Measurements from ENCODE around the gene YTHDC2.

YTHDC2 gene

GRCh38 chr5:113519412-113519811 is 5.9 kb downstream of the YTHDC2 start:
- 83% methylated on average over 1 of the region's 2 CpGs; no CpG with 5 or more reads in 1 of the 2 experiments for WGBS, 2 experiments (ENCODE audit: insufficient coverage in 2 of 2)
- Histone ChIP-seq H3K9me3 (ENCODE audit: control insufficient read depth, low read length) (no peaks in the 10 kb centered on the region), H3K27ac (ENCODE audit: low read depth, low read length, severe bottlenecking) (no peak overlapping the region), H3K4me1 (ENCODE audit: control insufficient read depth, insufficient read depth, low read length, poor library complexity, severe bottlenecking) (no peaks in the 10 kb centered on the region), H3K36me3 (ENCODE audit: control insufficient read depth, insufficient read depth, low read length) (peaks cover 25% of the 10 kb centered on the region), H3K4me3 (ENCODE audit: extremely low read depth, insufficient read depth, low read length, poor library complexity, severe bottlenecking) (no peak overlapping the region)

- no peak overlapping the region for H3K27ac ChIP-seq (ENCODE audit: low read depth, low read length, severe bottlenecking)
- no peak overlapping the region for H3K4me3 ChIP-seq (ENCODE audit: extremely low read depth, insufficient read depth, low read length, poor library complexity, severe bottlenecking)
- no peaks in the 10 kb centered on the region for H3K4me1 ChIP-seq (ENCODE audit: control insufficient read depth, insufficient read depth, low read length, poor library complexity, severe bottlenecking)
- peaks cover 27% of the 10 kb centered on the region for H3K36me3 ChIP-seq (ENCODE audit: control insufficient read depth, insufficient read depth, low read length)
- H3K9me3 ChIP-seq (ENCODE audit: control insufficient read depth, low read length), result no peaks in the 10 kb centered on the region
These were observed 6.9 kb downstream of the YTHDC2 start for GRCh38 chr5:113520429-113520828.

- Histone ChIP-seq H3K36me3 (ENCODE audit: control insufficient read depth, insufficient read depth, low read length) (peaks cover 23% of the 10 kb centered on the region), H3K4me3 (ENCODE audit: extremely low read depth, insufficient read depth, low read length, poor library complexity, severe bottlenecking) (no peak overlapping the region)
These were observed 7.4 kb downstream of the YTHDC2 start for GRCh38 chr5:113520899-113521298.

GRCh38 chr5:113523168-113523567 is 9.7 kb downstream of the YTHDC2 start:
- H3K27ac ChIP-seq (ENCODE audit: low read depth, low read length, severe bottlenecking), result no peak overlapping the region
- no peaks in the 10 kb centered on the region for H3K9me3 ChIP-seq (ENCODE audit: control insufficient read depth, low read length)
- no peaks in the 10 kb centered on the region for H3K4me1 ChIP-seq (ENCODE audit: control insufficient read depth, insufficient read depth, low read length, poor library complexity, severe bottlenecking)
- no CpG with 5 or more reads among the region's 2 CpGs for WGBS, 2 experiments (ENCODE audit: insufficient coverage in 2 of 2)
- peaks cover 15% of the 10 kb centered on the region for H3K36me3 ChIP-seq (ENCODE audit: control insufficient read depth, insufficient read depth, low read length)
- no peak overlapping the region for H3K4me3 ChIP-seq (ENCODE audit: extremely low read depth, insufficient read depth, low read length, poor library complexity, severe bottlenecking)

More at GRCh38 chr5:113520899-113521298, 7.4 kb downstream of the YTHDC2 start:
- no peaks in the 10 kb centered on the region for H3K9me3 ChIP-seq (ENCODE audit: control insufficient read depth, low read length)
- no peak overlapping the region for H3K27ac ChIP-seq (ENCODE audit: low read depth, low read length, severe bottlenecking)
- H3K4me1 ChIP-seq (ENCODE audit: control insufficient read depth, insufficient read depth, low read length, poor library complexity, severe bottlenecking), result no peaks in the 10 kb centered on the region

- Histone ChIP-seq H3K27ac (ENCODE audit: low read depth, low read length, severe bottlenecking) (no peak overlapping the region), H3K4me3 (ENCODE audit: extremely low read depth, insufficient read depth, low read length, poor library complexity, severe bottlenecking) (no peak overlapping the region), H3K9me3 (ENCODE audit: control insufficient read depth, low read length) (no peaks in the 10 kb centered on the region), H3K36me3 (ENCODE audit: control insufficient read depth, insufficient read depth, low read length) (peaks cover 12% of the 10 kb centered on the region), H3K4me1 (ENCODE audit: control insufficient read depth, insufficient read depth, low read length, poor library complexity, severe bottlenecking) (no peaks in the 10 kb centered on the region)
- WGBS, 2 experiments (ENCODE audit: insufficient coverage in 2 of 2), result 100% methylated on average over 1 of the region's 2 CpGs; no CpG with 5 or more reads in 1 of the 2 experiments
These were observed 11.4 kb downstream of the YTHDC2 start for GRCh38 chr5:113524927-113525326.

- whole genome bisulfite sequencing, 2 experiments (ENCODE audit: insufficient coverage in 2 of 2), result 34% methylated on average over 2 of the region's 4 CpGs; no CpG with 5 or more reads in 1 of the 2 experiments
- H3K27ac ChIP-seq (ENCODE audit: low read depth, low read length, severe bottlenecking), result no peak overlapping the region
- no peak overlapping the region for H3K4me3 ChIP-seq (ENCODE audit: extremely low read depth, insufficient read depth, low read length, poor library complexity, severe bottlenecking)
- H3K36me3 ChIP-seq (ENCODE audit: control insufficient read depth, insufficient read depth, low read length), result peaks cover 10% of the 10 kb centered on the region
- H3K4me1 ChIP-seq (ENCODE audit: control insufficient read depth, insufficient read depth, low read length, poor library complexity, severe bottlenecking), result no peaks in the 10 kb centered on the region
- H3K9me3 ChIP-seq (ENCODE audit: control insufficient read depth, low read length), result peaks cover 8% of the 10 kb centered on the region
These were observed 12.9 kb downstream of the YTHDC2 start for GRCh38 chr5:113526421-113526820.

GRCh38 chr5:113527746-113528145 is 14.3 kb downstream of the YTHDC2 start:
- H3K4me3 ChIP-seq (ENCODE audit: extremely low read depth, insufficient read depth, low read length, poor library complexity, severe bottlenecking), result no peak overlapping the region
- peaks cover 13% of the 10 kb centered on the region for H3K36me3 ChIP-seq (ENCODE audit: control insufficient read depth, insufficient read depth, low read length)
- peaks cover 9% of the 10 kb centered on the region for H3K9me3 ChIP-seq (ENCODE audit: control insufficient read depth, low read length)
- H3K4me1 ChIP-seq (ENCODE audit: control insufficient read depth, insufficient read depth, low read length, poor library complexity, severe bottlenecking), result no peaks in the 10 kb centered on the region
- WGBS, 2 experiments (ENCODE audit: insufficient coverage in 2 of 2), result 72 to 92% methylated on average over 3 to 5 of the region's 5 CpGs
- H3K27ac ChIP-seq (ENCODE audit: low read depth, low read length, severe bottlenecking), result no peak overlapping the region

GRCh38 chr5:113531481-113532159 is 18.1 kb downstream of the YTHDC2 start:
- Histone ChIP-seq H3K36me3 (ENCODE audit: control insufficient read depth, insufficient read depth, low read length) (peaks cover 33% of the 10 kb centered on the region), H3K9me3 (ENCODE audit: control insufficient read depth, low read length) (peaks cover 9% of the 10 kb centered on the region), H3K27ac (ENCODE audit: low read depth, low read length, severe bottlenecking) (no peak overlapping the region), H3K4me1 (ENCODE audit: control insufficient read depth, insufficient read depth, low read length, poor library complexity, severe bottlenecking) (no peaks in the 10 kb centered on the region), H3K4me3 (ENCODE audit: extremely low read depth, insufficient read depth, low read length, poor library complexity, severe bottlenecking) (no peak overlapping the region)
- WGBS, 2 experiments (ENCODE audit: insufficient coverage in 2 of 2), result 88 to 100% methylated on average over 1 of the region's 2 CpGs

GRCh38 chr5:113538313-113538712 is 24.8 kb downstream of the YTHDC2 start:
- Histone ChIP-seq H3K4me1 (ENCODE audit: control insufficient read depth, insufficient read depth, low read length, poor library complexity, severe bottlenecking) (no peaks in the 10 kb centered on the region), H3K9me3 (ENCODE audit: control insufficient read depth, low read length) (no peaks in the 10 kb centered on the region), H3K27ac (ENCODE audit: low read depth, low read length, severe bottlenecking) (no peak overlapping the region), H3K36me3 (ENCODE audit: control insufficient read depth, insufficient read depth, low read length) (peaks cover 33% of the 10 kb centered on the region), H3K4me3 (ENCODE audit: extremely low read depth, insufficient read depth, low read length, poor library complexity, severe bottlenecking) (no peak overlapping the region)
- 89 to 100% methylated on average over 1 of the region's 2 CpGs for WGBS, 2 experiments (ENCODE audit: insufficient coverage in 2 of 2)

GRCh38 chr5:113546703-113547183 is 33.2 kb downstream of the YTHDC2 start:
- Histone ChIP-seq H3K36me3 (ENCODE audit: control insufficient read depth, insufficient read depth, low read length) (peaks cover 38% of the 10 kb centered on the region), H3K27ac (ENCODE audit: low read depth, low read length, severe bottlenecking) (no peak overlapping the region)
- WGBS, 2 experiments (ENCODE audit: insufficient coverage in 2 of 2), result 90 to 100% methylated on average over 2 of the region's 3 CpGs

GRCh38 chr5:113548396-113548795 is 34.9 kb downstream of the YTHDC2 start:
- Histone ChIP-seq H3K27ac (ENCODE audit: low read depth, low read length, severe bottlenecking) (no peak overlapping the region), H3K9me3 (ENCODE audit: control insufficient read depth, low read length) (no peaks in the 10 kb centered on the region), H3K36me3 (ENCODE audit: control insufficient read depth, insufficient read depth, low read length) (peaks cover 35% of the 10 kb centered on the region), H3K4me3 (ENCODE audit: extremely low read depth, insufficient read depth, low read length, poor library complexity, severe bottlenecking) (no peak overlapping the region), H3K4me1 (ENCODE audit: control insufficient read depth, insufficient read depth, low read length, poor library complexity, severe bottlenecking) (no peaks in the 10 kb centered on the region)
- 100% methylated on average over 1 of the region's 2 CpGs; no CpG with 5 or more reads in 1 of the 2 experiments for WGBS, 2 experiments (ENCODE audit: insufficient coverage in 2 of 2)

More at GRCh38 chr5:113546703-113547183, 33.2 kb downstream of the YTHDC2 start:
- Histone ChIP-seq H3K4me1 (ENCODE audit: control insufficient read depth, insufficient read depth, low read length, poor library complexity, severe bottlenecking) (no peaks in the 10 kb centered on the region), H3K4me3 (ENCODE audit: extremely low read depth, insufficient read depth, low read length, poor library complexity, severe bottlenecking) (no peak overlapping the region), H3K9me3 (ENCODE audit: control insufficient read depth, low read length) (no peaks in the 10 kb centered on the region)

Measured in mesodermal cell (in vitro differentiated cells).